ENCODE results near the gene HOXA1. TPM values are rescaled to one million over a fixed set of nuclear protein-coding genes. Genes with fewer than 3 reads are reported as not detected.

Gene HOXA1
- total and polyA plus RNA-seq, 2 of the 4 experiments (the other 2 are of a cell fraction): 0.54 to 1.8 TPM

GRCh38 chr7:27093184-27093895 lies 2.5 kb downstream of the HOXA1 start:
- Histone ChIP-seq H4K5ac (ENCODE audit: low read depth, low read length) (no peak overlapping the region), H3K4me2 (ENCODE audit: low read depth, low read length) (no peak overlapping the region), H4K8ac (ENCODE audit: low read depth in 2 of 2, low read length in 2 of 2) (no peak overlapping the region), H2BK120ac (ENCODE audit: low read depth, low read length) (no peak overlapping the region), H3K4me1 (ENCODE audit: control insufficient read depth, insufficient read depth, low read length) (no peaks in the 10 kb centered on the region), H4K91ac (ENCODE audit: insufficient read depth, low read depth, low read length) (no peak overlapping the region), H3K9me1 (ENCODE audit: insufficient read depth, low read length) (no peaks in the 10 kb centered on the region), H3K23ac (ENCODE audit: low read depth, low read length) (no peak overlapping the region), H2BK20ac (ENCODE audit: low read depth, low read length) (no peak overlapping the region), H2BK5ac (ENCODE audit: low read depth, low read length, poor library complexity, severe bottlenecking) (no peak overlapping the region), H3K9me3 (ENCODE audit: control insufficient read depth, insufficient read depth, low read length) (no peaks in the 10 kb centered on the region), H3K27ac (ENCODE audit: insufficient read depth, low read length) (no peak overlapping the region), H4K20me1 (ENCODE audit: insufficient read depth, low read length) (peaks cover 9% of the 10 kb centered on the region), H3K56ac (ENCODE audit: extremely low read depth, insufficient read depth, low read length) (no peak overlapping the region), H3K36me3 (ENCODE audit: control insufficient read depth, insufficient read depth, low read length) (peaks cover 1% of the 10 kb centered on the region; the same call in 1 of the 2 replicates), H2AK5ac (ENCODE audit: low read depth, low read length) (no peak overlapping the region), H2AK9ac (replicated peaks; ENCODE audit: low read depth, low read length, poor library complexity) (no peak overlapping the region), H3K9ac (ENCODE audit: low read depth, low read length) (no peak overlapping the region), H2AFZ (replicated peaks; ENCODE audit: low read length, poor library complexity) (no peak overlapping the region), H3K79me1 (ENCODE audit: low read depth in 1 of 2, low read length in 2 of 2) (peaks cover 10 to 16% of the 10 kb centered on the region in 2 experiments; a peak in 3 of 4 replicates), H3K4ac (ENCODE audit: low read depth, low read length) (no peak overlapping the region), H3K18ac (ENCODE audit: low read depth, low read length) (no peak overlapping the region), H3K14ac (replicated peaks; ENCODE audit: low read depth, low read length) (no peak overlapping the region), H3K4me3 (ENCODE audit: insufficient read depth, low read depth, low read length) (no peak overlapping the region), H2BK15ac (ENCODE audit: low read depth, low read length) (no peak overlapping the region), H3K27me3 (ENCODE audit: control insufficient read depth, insufficient read depth, low read length) (peaks cover 4% of the 10 kb centered on the region; the same call in 1 of the 2 replicates)
- no CpG with 5 or more reads among the region's 6 CpGs for WGBS, 2 experiments (ENCODE audit: extremely low coverage in 2 of 2, insufficient read length in 1 of 2)
- intact Hi-C loops (cut with micrococcal nuclease) (no loop called here), dilution Hi-C loops (cut with HindIII; ENCODE audit: low sequenced_read_pairs, unreplicated experiment) (no loop called here), in situ Hi-C loops (cut with MboI; ENCODE audit: low sequenced_read_pairs) (no loop called here)
- no TSS peak for BruUV-seq (replicated peaks)
- ChIA-PET POLR2A (ENCODE audit: unreplicated experiment) (no interaction called here), CTCF (interaction anchor here (0.7 to 0.8 kb wide), 2 partner anchors 240 to 398 kb away, joined by 3 read pairs; no protein-coding TSS in a partner anchor)
- DNase-seq (no peak), ATAC-seq (ENCODE audit: low read depth) (no peak)
- TF ChIP-seq RFX5 (IDR thresholded peaks at IDR 0.05; ENCODE audit: low read depth, low read length): no peak
- no peak for TF ChIP-seq CTCF (conservative IDR thresholded peaks at IDR 0.05; ENCODE audit: low read depth, low read length)
- TF ChIP-seq MAFK (IDR thresholded peaks at IDR 0.05; ENCODE audit: low read depth, low read length): no peak
- TF ChIP-seq FOS (IDR thresholded peaks at IDR 0.05; ENCODE audit: low read depth, low read length): no peak

All from IMR-90 (cell line).